ENCODE data around the gene MCF2L2. TPM values are rescaled to one million over a fixed set of nuclear protein-coding genes. Genes with fewer than 3 reads are reported as not detected.
A peak's percentile ranks its signal among the peaks of the same experiment; 100 is the strongest.

MCF2L2 gene
- total and polyA plus RNA-seq, 2 donors (not counting 3 experiments of a cell fraction or from before 2014, with no cell fraction given), result 0.15 to 1.1 TPM

GRCh38 chr3:183208260-183208659 is 220.2 kb downstream of the MCF2L2 start:
- Histone ChIP-seq H3K4me3 (replicated peaks in 1 of 3; ENCODE audit: insufficient read depth in 1 of 3, low read depth in 1 of 3, low read length in 3 of 3) (no peak overlapping the region), H3K9me1 (replicated peaks; ENCODE audit: control insufficient read depth, extremely low read depth, insufficient read depth, low read length) (no peaks in the 10 kb centered on the region), H3K27ac (ENCODE audit: insufficient read depth, low read depth, low read length) (no peak overlapping the region), H3K9me3 (replicated peaks; ENCODE audit: control insufficient read depth, insufficient read depth, low read length) (no peaks in the 10 kb centered on the region), H3K36me3 (ENCODE audit: control insufficient read depth in 2 of 2, extremely low read depth in 1 of 2, insufficient read depth in 2 of 2, low read length in 2 of 2) (no peaks in the 10 kb centered on the region), H3K79me2 (ENCODE audit: control insufficient read depth, insufficient read depth, low read length) (no peaks in the 10 kb centered on the region), H2AFZ (ENCODE audit: low read depth, low read length) (no peak overlapping the region), H3K4me2 (ENCODE audit: insufficient read depth, low read length) (no peak overlapping the region), H3K27me3 (ENCODE audit: control insufficient read depth in 2 of 2, insufficient read depth in 2 of 2, low read length in 2 of 2) (peaks cover 0 to 2% of the 10 kb centered on the region in 2 experiments), H4K20me1 (replicated peaks; ENCODE audit: control insufficient read depth, extremely low read depth, insufficient read depth, low read length) (no peaks in the 10 kb centered on the region), H3K9ac (replicated peaks; ENCODE audit: extremely low read depth, insufficient read depth, low read length) (no peak overlapping the region), H3K4me1 (ENCODE audit: control insufficient read depth, extremely low read depth, insufficient read depth, low read length) (no peaks in the 10 kb centered on the region)
- CTCF ChIA-PET, result interaction anchor here (0.9 to 1.6 kb wide), 5 partner anchors 9 to 24 kb away, joined by 3 to 5 read pairs (median 4); no protein-coding TSS in a partner anchor
- POLR2A ChIA-PET, result interaction anchor here (0.6 kb wide), 1 partner anchor 49 kb away, joined by 6 read pairs; no protein-coding TSS in a partner anchor
- TF ChIP-seq JUN (IDR thresholded peaks at IDR 0.05; ENCODE audit: borderline replicate concordance, insufficient read depth, insufficient read length, low read depth) (no peak), POLR2A (IDR thresholded peaks at IDR 0.05; ENCODE audit: low read depth, low read length) (no peak), MYC (IDR thresholded peaks at IDR 0.05; ENCODE audit: low read depth, low read length) (no peak), GATA2 (IDR thresholded peaks at IDR 0.05; ENCODE audit: insufficient read depth, insufficient read length, low read depth, low read length) (no peak), POLR2AphosphoS5 (IDR thresholded peaks at IDR 0.05; ENCODE audit: insufficient read depth, low read depth, low read length) (no peak), FOS (IDR thresholded peaks at IDR 0.05; ENCODE audit: borderline replicate concordance, insufficient read depth, low read length) (no peak), EZH2 (IDR thresholded peaks at IDR 0.05; ENCODE audit: borderline replicate concordance, low read depth, low read length, severe bottlenecking) (no peak)
- TF ChIP-seq, protein P1, sequence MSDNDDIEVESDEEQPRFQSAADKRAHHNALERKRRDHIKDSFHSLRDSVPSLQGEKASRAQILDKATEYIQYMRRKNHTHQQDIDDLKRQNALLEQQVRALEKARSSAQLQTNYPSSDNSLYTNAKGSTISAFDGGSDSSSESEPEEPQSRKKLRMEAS (IDR thresholded peaks at IDR 0.05; ENCODE audit: insufficient read depth, insufficient read length), result no peak
- TF ChIP-seq, protein P2, sequence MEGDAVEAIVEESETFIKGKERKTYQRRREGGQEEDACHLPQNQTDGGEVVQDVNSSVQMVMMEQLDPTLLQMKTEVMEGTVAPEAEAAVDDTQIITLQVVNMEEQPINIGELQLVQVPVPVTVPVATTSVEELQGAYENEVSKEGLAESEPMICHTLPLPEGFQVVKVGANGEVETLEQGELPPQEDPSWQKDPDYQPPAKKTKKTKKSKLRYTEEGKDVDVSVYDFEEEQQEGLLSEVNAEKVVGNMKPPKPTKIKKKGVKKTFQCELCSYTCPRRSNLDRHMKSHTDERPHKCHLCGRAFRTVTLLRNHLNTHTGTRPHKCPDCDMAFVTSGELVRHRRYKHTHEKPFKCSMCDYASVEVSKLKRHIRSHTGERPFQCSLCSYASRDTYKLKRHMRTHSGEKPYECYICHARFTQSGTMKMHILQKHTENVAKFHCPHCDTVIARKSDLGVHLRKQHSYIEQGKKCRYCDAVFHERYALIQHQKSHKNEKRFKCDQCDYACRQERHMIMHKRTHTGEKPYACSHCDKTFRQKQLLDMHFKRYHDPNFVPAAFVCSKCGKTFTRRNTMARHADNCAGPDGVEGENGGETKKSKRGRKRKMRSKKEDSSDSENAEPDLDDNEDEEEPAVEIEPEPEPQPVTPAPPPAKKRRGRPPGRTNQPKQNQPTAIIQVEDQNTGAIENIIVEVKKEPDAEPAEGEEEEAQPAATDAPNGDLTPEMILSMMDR (IDR thresholded peaks at IDR 0.05; ENCODE audit: extremely low read depth in 1 of 2, insufficient read depth in 1 of 2, low read depth in 1 of 2, low read length in 2 of 2), result no peak
- intact Hi-C loops (cut with micrococcal nuclease), result no loop called here
- no TSS peak for BruUV-seq (replicated peaks)
- FAIRE-seq (peak; percentile 42), DNase-seq (ENCODE audit: low read depth, low spot score) (no peak)
- dilution Hi-C loops (cut with MboI; ENCODE audit: extremely low pct_ligation_motif_present, low sequenced_read_pairs), result no loop called here
